Smooth muscle cell (in vitro differentiated cells): Measurements from ENCODE around the gene TOR4A. TPM values are rescaled to one million over a fixed set of nuclear protein-coding genes. Genes with fewer than 3 reads are reported as not detected.

Experiments
- DNase-seq: peaks from one replicate; lab custom pipeline; 2025; ENCODE audit not compliant: unreplicated experiment; lab: John Stamatoyannopoulos, UW
- H2AFZ ChIP-seq: fragments of 200-600 bp; sonication (generic); 2 replicates; pipeline ENCODE4 v1.6.0; 2016; ENCODE audit warnings: antibody characterized with exemption, low read depth, mild to moderate bottlenecking
- H3F3A ChIP-seq: fragments of 200-600 bp; sonication (generic); 2 replicates; pipeline ENCODE4 v1.6.0; 2017; ENCODE audit warnings: antibody characterized with exemption, low read depth
- H3K27ac ChIP-seq: fragments of 200-600 bp; sonication (generic); 2 replicates; pipeline ENCODE4 v1.5.1; 2016; ENCODE audit warnings: low read depth, mild to moderate bottlenecking
- H3K27me3 ChIP-seq: fragments of 200-600 bp; sonication (generic); 2 replicates; pipeline ENCODE4 v1.6.1; 2016; ENCODE audit warnings: low read depth, mild to moderate bottlenecking
- H3K36me3 ChIP-seq: fragments of 200-600 bp; sonication (generic); 2 replicates; pipeline ENCODE4 v1.5.1; 2016; ENCODE audit warnings: low read depth
- H3K4me1 ChIP-seq: fragments of 200-600 bp; sonication (generic); 2 replicates; pipeline ENCODE4 v1.5.1; 2016; ENCODE audit warnings: low read depth
- H3K4me2 ChIP-seq: fragments of 200-600 bp; sonication (generic); 2 replicates; pipeline ENCODE4 v1.6.0; 2016; ENCODE audit warnings: mild to moderate bottlenecking
- H3K4me3 ChIP-seq: fragments of 200-600 bp; sonication (generic); 2 replicates; pipeline ENCODE4 v1.5.1; 2016; ENCODE audit warnings: mild to moderate bottlenecking
- H3K79me2 ChIP-seq: fragments of 200-600 bp; sonication (generic); 2 replicates; pipeline ENCODE4 v1.6.0; 2016; ENCODE audit warnings: low read depth, mild to moderate bottlenecking
- H3K9ac ChIP-seq: fragments of 200-600 bp; sonication (generic); 2 replicates; pipeline ENCODE4 v1.6.0; 2016; ENCODE audit warnings: low read depth
- H3K9me3 ChIP-seq: fragments of 200-600 bp; sonication (generic); replicated peaks from 2 replicates; pipeline ENCODE4 v1.5.1; 2016; ENCODE audit warnings: low read depth
- H4K20me1 ChIP-seq: fragments of 200-600 bp; sonication (generic); 2 replicates; pipeline ENCODE4 v1.6.0; 2016; ENCODE audit warnings: low read depth
- WGBS: methylation state at CpG from one replicate; pipeline ENCODE4 v1.1.7; 2016; ENCODE audit warnings: low lambda C conversion rate; 5-methylcytosine and 5-hydroxymethylcytosine counted together
- polyA plus RNA-seq: library from polyadenylated mRNA; unstranded; fragments of >200 nt; fragmentation: Nextera tagmentation; extraction: Ambion mirVana; gene quantifications from 2 replicates; pipeline ENCODE4 v1.2.1, GENCODE V29; 2016
- total RNA-seq: library from RNA; depleted of rRNA; stranded (reverse); fragments of >200 nt; gene quantifications from 2 replicates; pipeline ENCODE4 v1.2.3, GENCODE V29; 2014
- TF ChIP-seq, protein P1 (sequence below): fragments of 200-600 bp; sonication (generic); IDR thresholded peaks from 2 replicates; pipeline ENCODE4 v1.5.1; 2017; ENCODE audit warnings: borderline replicate concordance, mild to moderate bottlenecking, antibody characterized with exemption; ENCODE audit not compliant: insufficient read depth, poor library complexity, severe bottlenecking

Gene TOR4A
- total and polyA plus RNA-seq, 2 experiments from 2014 or later = 5.5 to 6.3 TPM

DNA sequence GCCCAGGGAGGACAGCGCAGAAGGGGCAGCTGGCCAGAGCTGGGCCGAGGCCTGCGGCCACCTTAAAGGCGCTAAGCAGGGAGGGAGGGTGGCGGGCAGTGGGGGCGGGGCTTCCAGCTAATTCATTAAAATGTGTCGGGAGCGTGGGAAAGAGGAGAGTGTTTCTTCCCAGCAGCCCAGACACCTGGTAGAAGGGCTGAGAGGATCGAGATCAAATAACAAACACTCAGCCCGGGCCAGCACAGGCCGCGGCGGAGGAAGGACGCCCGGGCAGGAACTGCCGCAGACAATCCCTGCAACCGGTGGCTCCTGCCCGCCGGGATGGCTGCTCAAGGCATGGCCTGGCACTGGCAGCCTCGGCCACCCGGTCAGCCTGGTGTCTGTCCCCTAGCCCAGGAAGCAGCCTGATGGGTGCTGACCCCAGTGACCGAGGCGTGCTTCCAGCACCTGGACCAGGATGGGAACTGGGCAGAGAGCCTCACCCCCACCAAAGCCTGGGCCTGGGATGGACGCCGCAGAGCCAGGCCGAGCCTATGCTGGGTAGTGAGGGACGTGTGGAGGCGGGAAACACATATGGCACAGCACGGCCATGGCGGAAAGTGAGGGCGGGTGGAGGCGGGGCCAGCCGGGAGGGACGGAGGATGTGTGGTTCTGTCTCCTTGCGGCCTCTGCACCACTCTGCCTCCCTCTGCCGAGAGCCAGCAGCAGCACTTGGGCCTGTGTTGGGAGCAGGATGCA lies 27.7 kb downstream of the TOR4A start:
- Histone ChIP-seq H3K27ac (no peak overlapping the region), H4K20me1 (peaks cover 2% of the 10 kb centered on the region), H3K9me3 (no peaks in the 10 kb centered on the region), H3K27me3 (peaks cover 4% of the 10 kb centered on the region), H3K4me3 (no peak overlapping the region), H3K79me2 (no peaks in the 10 kb centered on the region), H2AFZ (no peak overlapping the region), H3K9ac (no peak overlapping the region), H3K4me2 (no peak overlapping the region), H3K36me3 (no peaks in the 10 kb centered on the region), H3K4me1 (peaks cover 31% of the 10 kb centered on the region), H3F3A (no peaks in the 10 kb centered on the region)
- TF ChIP-seq, protein P1, sequence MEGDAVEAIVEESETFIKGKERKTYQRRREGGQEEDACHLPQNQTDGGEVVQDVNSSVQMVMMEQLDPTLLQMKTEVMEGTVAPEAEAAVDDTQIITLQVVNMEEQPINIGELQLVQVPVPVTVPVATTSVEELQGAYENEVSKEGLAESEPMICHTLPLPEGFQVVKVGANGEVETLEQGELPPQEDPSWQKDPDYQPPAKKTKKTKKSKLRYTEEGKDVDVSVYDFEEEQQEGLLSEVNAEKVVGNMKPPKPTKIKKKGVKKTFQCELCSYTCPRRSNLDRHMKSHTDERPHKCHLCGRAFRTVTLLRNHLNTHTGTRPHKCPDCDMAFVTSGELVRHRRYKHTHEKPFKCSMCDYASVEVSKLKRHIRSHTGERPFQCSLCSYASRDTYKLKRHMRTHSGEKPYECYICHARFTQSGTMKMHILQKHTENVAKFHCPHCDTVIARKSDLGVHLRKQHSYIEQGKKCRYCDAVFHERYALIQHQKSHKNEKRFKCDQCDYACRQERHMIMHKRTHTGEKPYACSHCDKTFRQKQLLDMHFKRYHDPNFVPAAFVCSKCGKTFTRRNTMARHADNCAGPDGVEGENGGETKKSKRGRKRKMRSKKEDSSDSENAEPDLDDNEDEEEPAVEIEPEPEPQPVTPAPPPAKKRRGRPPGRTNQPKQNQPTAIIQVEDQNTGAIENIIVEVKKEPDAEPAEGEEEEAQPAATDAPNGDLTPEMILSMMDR = no peak
- no peak for DNase-seq
- 76% methylated on average over 36 of the region's 36 CpGs for WGBS

DNA sequence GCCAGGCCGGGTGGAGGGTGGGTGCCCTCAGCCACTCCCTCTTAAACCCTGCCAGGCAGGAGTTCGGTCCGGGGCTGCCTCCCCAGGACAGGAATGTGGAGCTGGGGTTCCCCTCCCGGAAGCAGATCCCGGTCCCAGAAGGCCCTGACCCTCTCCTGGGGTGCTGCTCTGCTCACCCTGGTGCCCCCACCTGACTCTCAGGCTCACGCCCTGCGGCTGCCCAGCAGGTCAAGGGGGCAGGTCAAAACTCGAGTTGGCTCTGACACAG lies 28.2 kb downstream of the TOR4A start:
- Histone ChIP-seq H3F3A (no peaks in the 10 kb centered on the region), H3K27me3 (no peaks in the 10 kb centered on the region), H2AFZ (no peak overlapping the region), H3K9ac (no peak overlapping the region), H3K4me2 (no peak overlapping the region), H3K79me2 (no peaks in the 10 kb centered on the region), H3K4me1 (peaks cover 28% of the 10 kb centered on the region), H4K20me1 (no peaks in the 10 kb centered on the region), H3K9me3 (no peaks in the 10 kb centered on the region), H3K27ac (no peak overlapping the region), H3K36me3 (no peaks in the 10 kb centered on the region), H3K4me3 (no peak overlapping the region)
- WGBS = 84% methylated on average over 7 of the region's 8 CpGs
- TF ChIP-seq, protein P1 = no peak
- DNase-seq = no peak

DNA sequence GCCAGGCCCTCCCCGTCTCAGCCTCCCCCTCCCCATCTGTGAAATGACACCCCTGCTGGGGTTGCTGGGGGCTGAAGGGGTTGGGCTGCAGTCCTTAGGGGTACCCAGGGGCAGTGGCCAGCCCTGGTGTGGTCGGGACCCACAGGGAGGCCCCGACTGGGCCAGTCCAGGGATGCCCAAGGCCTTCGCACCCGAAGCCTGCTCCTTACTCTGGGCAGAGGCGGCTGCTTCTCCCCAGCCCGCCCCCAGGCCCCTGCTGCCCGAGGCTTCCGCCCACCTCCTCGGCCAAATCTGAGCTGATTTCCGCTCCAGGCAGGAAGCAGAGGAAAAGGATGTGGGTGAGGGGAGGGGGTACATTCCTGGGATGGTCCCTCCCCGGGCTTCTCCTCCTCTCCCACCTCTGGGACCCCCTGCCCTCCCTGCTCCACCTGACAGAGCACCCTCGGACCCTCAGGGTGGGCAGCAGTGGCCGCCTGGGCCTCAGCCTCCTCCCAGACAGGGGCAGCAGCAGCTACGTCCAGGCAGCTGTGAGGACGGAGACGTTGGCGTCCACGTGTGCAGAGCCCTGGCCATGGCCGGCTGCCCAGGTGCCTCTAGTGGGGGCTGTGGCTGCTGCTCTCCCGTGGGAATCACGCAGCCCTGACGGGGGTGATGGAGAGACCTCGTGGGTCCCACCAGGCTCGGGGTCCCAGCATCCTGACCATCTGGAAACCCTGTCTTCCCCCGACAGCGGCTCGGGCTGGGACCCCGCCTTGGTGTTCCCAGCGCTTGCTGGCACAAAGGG lies 28.7 kb downstream of the TOR4A start:
- Histone ChIP-seq H3K79me2 (no peaks in the 10 kb centered on the region), H3K4me3 (no peak overlapping the region), H3K9ac (no peak overlapping the region), H4K20me1 (no peaks in the 10 kb centered on the region), H2AFZ (no peak overlapping the region), H3K27ac (no peak overlapping the region), H3K4me1 (peaks cover 28% of the 10 kb centered on the region), H3K36me3 (no peaks in the 10 kb centered on the region), H3K9me3 (no peaks in the 10 kb centered on the region), H3K27me3 (no peaks in the 10 kb centered on the region), H3F3A (no peaks in the 10 kb centered on the region), H3K4me2 (no peak overlapping the region)
- WGBS = 85% methylated on average over 20 of the region's 30 CpGs
- TF ChIP-seq, protein P1 = no peak
- DNase-seq = no peak

DNA sequence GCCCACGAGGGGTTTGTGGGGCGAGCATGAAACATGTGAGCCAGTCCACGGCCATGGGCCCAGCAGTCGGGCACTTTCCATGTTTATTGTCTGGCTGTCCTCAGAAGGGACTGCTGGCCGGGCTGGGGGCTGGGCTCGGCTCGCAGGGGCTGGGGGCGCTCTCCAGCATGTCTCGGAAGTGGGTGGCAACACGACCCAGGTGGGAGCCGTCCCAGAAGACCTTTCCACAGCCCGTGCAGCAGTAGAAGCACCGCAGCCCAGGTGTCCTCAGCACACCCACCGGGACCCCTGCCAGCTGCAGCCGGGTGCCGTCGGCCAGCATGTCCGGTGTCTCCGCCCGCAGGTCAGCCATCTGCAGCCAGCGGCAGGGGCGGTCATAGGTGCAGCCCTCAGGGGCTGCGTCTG lies 29.3 kb downstream of the TOR4A start:
- no peaks in the 10 kb centered on the region for H3K27me3 ChIP-seq
- no peak overlapping the region for H2AFZ ChIP-seq
- no peak for DNase-seq
- peaks cover 28% of the 10 kb centered on the region for H3K4me1 ChIP-seq
- H3K4me2 ChIP-seq = no peak overlapping the region
- H3K36me3 ChIP-seq = no peaks in the 10 kb centered on the region
- no peaks in the 10 kb centered on the region for H3K9me3 ChIP-seq
- no peak overlapping the region for H3K27ac ChIP-seq
- H3F3A ChIP-seq = no peaks in the 10 kb centered on the region
- no peak overlapping the region for H3K4me3 ChIP-seq
- 93% methylated on average over 10 of the region's 23 CpGs for WGBS
- no peaks in the 10 kb centered on the region for H3K79me2 ChIP-seq
- no peaks in the 10 kb centered on the region for H4K20me1 ChIP-seq
- TF ChIP-seq, protein P1 = no peak
- H3K9ac ChIP-seq = no peak overlapping the region
